Psoas muscle (tissue), 8 donors: ENCODE results near the gene AHI1. TPM values are rescaled to one million over a fixed set of nuclear protein-coding genes. Genes with fewer than 3 reads are reported as not detected.

Source experiments
- ATAC-seq, 4 donors: fragments of 200-7000 bp; cut with Tn5 transposase; one replicate each; pipeline ENCODE4 v1.9.1; 2020; ENCODE audit warnings: moderate library complexity in 3 of 4, mild to moderate bottlenecking in 2 of 4
- DNase-seq, 2 donors: peaks; one replicate each; pipeline ENCODE4 v3.0.0-alpha.2; 2020
- H3K27ac ChIP-seq: fragments of 200-600 bp; one replicate; pipeline ENCODE4 v1.8.0; 2022
- H3K27me3 ChIP-seq, 3 donors: fragments of 200-600 bp in 1 of 3; one replicate each; pipeline versions ENCODE4 v1.6.1 to v1.8.0; 2013 to 2022; ENCODE audit warnings: low read length in 2 of 3, mild to moderate bottlenecking in 2 of 3, moderate library complexity in 1 of 3; ENCODE audit not compliant: insufficient read depth in 3 of 3
- H3K36me3 ChIP-seq, 2 donors: fragments of 200-600 bp in 1 of 2; one replicate each; pipeline versions ENCODE4 v1.6.1 to v1.8.0; 2013 to 2022; ENCODE audit warnings: low read depth in 1 of 2, mild to moderate bottlenecking in 1 of 2, moderate library complexity in 1 of 2; ENCODE audit not compliant: insufficient read depth in 1 of 2
- H3K4me1 ChIP-seq: fragments of 200-600 bp; one replicate; pipeline ENCODE4 v1.8.0; 2022
- H3K4me3 ChIP-seq: fragments of 200-600 bp; one replicate; pipeline ENCODE4 v1.8.0; 2022; ENCODE audit warnings: mild to moderate bottlenecking
- H3K9me3 ChIP-seq: fragments of 200-600 bp; one replicate; pipeline ENCODE4 v1.8.0; 2022
- WGBS, 3 donors: extraction: QIAGEN DNeasy Blood & Tissue Kit; methylation state at CpG; one replicate each; pipeline versions ENCODE4 v1.1.6 to v1.1.7; 2013; 5-methylcytosine and 5-hydroxymethylcytosine counted together
- intact Hi-C, 2 donors: fragments of 100-400 bp; cut with DNase I; formaldehyde crosslinking; loops; one replicate each; pipeline versions ENCODE4 v1.11.0 to v1.14.2; 2022
- polyA plus RNA-seq, 3 donors: library from polyadenylated mRNA; stranded (reverse); fragments of 200-250 nt; gene quantifications; one replicate each; pipeline ENCODE4 v1.2.3, GENCODE V29; 2013
- total RNA-seq, 4 donors: library from RNA; stranded (reverse); fragmentation: NEBNext Ultra II Directional in 2 of 4; extraction: Animal tissue kit (Norgen Biotek cat#: 25700) in 2 of 4; gene quantifications; one replicate each; pipeline versions ENCODE4 v1.2.1 to v1.2.4, GENCODE V29; 2021 to 2023
- TF ChIP-seq, protein P1 (sequence below): fragments of 200-600 bp; IDR thresholded peaks from one replicate; pipeline ENCODE4 v1.8.0; 2022; ENCODE audit warnings: antibody characterized with exemption
- donor health status: healthy with polysubstance abuse.
- donor health status: DM: no; HTN: no; CAD: no; lungs with moderate emphysema.
- donor health status: Bipolar disorder and iron deficiency.
- donor health status: healthy.
- donor health status: DM: yes; HTN: yes; CAD: no.
- donor health status: DM: no; HTN: no; CAD: no.
- donor health status: DM: no; HTN: no; CAD: no.
- donor health status: DM: yes; HTN: yes; CAD: no.

Gene AHI1
- total and polyA plus RNA-seq, 7 donors = 5.5 to 14.2 (median 8.3) TPM

DNA sequence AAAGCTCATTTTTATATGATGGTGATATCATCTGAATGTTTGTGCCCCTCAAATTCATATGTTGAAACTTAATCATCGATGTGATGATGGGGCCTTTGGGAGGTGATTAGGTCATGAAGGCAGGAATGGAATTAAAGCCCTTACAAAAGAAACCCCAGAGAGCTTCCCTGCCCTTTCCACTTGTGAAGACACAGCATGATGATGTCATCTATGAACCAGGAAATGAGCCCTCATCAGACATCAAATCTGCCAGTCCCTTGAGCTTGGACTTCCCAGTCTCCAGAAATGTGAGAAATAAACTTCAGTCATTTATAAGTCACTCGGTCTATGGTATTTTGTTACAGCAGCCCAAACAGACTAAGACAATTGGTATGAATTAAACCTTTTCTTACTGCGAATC, 163.4 kb downstream of the AHI1 start:
- WGBS, 3 donors = 82 to 86% (median 85%) methylated on average over 3 of the region's 3 CpGs
- Histone ChIP-seq H3K36me3 (no peaks in the 10 kb centered on the region), H3K4me3 (no peak overlapping the region), H3K9me3 (peaks cover 2% of the 10 kb centered on the region), H3K4me1 (no peaks in the 10 kb centered on the region), H3K27ac (no peak overlapping the region), H3K27me3 (no peaks in the 10 kb centered on the region)
- intact Hi-C loops = no loop called here
- no peak for ATAC-seq
- TF ChIP-seq, protein P1, sequence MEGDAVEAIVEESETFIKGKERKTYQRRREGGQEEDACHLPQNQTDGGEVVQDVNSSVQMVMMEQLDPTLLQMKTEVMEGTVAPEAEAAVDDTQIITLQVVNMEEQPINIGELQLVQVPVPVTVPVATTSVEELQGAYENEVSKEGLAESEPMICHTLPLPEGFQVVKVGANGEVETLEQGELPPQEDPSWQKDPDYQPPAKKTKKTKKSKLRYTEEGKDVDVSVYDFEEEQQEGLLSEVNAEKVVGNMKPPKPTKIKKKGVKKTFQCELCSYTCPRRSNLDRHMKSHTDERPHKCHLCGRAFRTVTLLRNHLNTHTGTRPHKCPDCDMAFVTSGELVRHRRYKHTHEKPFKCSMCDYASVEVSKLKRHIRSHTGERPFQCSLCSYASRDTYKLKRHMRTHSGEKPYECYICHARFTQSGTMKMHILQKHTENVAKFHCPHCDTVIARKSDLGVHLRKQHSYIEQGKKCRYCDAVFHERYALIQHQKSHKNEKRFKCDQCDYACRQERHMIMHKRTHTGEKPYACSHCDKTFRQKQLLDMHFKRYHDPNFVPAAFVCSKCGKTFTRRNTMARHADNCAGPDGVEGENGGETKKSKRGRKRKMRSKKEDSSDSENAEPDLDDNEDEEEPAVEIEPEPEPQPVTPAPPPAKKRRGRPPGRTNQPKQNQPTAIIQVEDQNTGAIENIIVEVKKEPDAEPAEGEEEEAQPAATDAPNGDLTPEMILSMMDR = no peak
- no peak for DNase-seq

DNA sequence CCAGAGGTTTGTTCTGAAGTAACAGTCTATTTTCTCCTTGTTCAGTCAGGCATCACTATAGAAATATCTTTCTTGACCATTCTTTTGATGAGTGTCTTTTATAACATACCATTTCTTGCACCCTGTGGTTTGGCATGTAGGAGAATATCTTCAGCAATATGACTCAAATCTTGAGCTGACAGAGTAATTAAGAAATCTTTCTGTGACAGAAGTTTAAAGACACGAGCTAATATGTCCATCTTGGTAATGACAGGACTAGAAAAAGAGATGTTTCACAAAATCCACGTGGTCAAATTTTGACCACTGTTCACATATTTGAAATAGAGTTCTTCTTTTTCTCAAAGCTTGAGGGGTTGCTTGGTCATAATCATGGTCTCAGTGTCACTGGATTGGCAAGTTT, 166.5 kb downstream of the AHI1 start:
- peaks cover 5% of the 10 kb centered on the region for H3K9me3 ChIP-seq
- ATAC-seq (no peak), DNase-seq (no peak)
- intact Hi-C loops = no loop called here
- no peaks in the 10 kb centered on the region for H3K36me3 ChIP-seq
- no peaks in the 10 kb centered on the region for H3K4me1 ChIP-seq
- no peak overlapping the region for H3K27ac ChIP-seq
- H3K4me3 ChIP-seq = no peak overlapping the region
- no peaks in the 10 kb centered on the region for H3K27me3 ChIP-seq
- WGBS, 3 donors = 90 to 93% (median 90%) methylated on average over 2 of the region's 2 CpGs
- TF ChIP-seq, protein P1 = no peak

DNA sequence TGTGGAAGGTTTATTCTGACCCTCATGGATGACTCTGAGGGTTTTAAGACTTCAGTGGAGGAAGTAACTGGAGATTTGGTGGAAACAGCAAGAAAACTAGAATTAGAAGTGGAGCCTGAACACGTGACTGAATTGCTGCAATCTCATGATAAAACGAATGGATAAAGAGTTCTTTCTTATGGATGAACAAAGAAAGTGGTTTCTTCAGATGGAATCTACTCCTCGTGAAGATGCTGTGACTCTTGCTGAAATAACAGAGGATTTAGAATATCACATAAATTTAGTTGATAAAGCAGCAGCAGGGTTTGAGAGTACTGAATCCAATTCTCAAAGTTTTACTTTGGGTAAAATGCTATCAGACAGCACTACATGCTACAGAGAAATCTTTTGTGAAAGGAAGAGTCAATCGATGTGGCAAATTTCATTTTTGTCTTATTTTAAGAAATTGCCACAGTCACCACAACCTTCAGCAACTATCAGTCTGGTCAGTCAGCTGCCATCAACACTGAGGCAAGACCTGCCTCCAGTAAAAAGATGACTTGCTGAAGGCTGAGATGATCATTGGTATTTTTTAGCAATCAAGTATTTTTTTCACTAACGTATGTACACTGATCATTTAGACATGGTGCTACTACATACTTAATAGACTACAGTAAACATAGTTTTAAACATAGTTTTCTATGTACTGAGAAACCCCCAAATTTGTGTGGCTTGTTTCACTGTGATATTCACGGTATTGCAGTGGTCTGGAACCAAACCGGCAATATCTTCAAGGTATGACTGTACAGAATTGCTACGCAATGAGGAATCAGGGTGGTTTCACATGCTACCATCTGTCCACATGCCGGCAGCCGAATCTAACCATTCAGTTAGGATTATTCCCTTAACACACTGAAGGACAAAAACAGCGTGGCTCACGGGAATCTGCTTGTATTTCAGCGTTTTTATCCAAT, 167.4 kb downstream of the AHI1 start:
- TF ChIP-seq, protein P1 = no peak
- ATAC-seq = no peak
- H3K4me3 ChIP-seq = no peak overlapping the region
- H3K27ac ChIP-seq = no peak overlapping the region
- no peak for DNase-seq
- 88 to 96% (median 95%) methylated on average over 13 of the region's 13 CpGs for WGBS, 3 donors
- H3K4me1 ChIP-seq = no peaks in the 10 kb centered on the region
- no peaks in the 10 kb centered on the region for H3K27me3 ChIP-seq
- intact Hi-C loops = no loop called here
- peaks cover 5% of the 10 kb centered on the region for H3K9me3 ChIP-seq
- no peaks in the 10 kb centered on the region for H3K36me3 ChIP-seq

DNA sequence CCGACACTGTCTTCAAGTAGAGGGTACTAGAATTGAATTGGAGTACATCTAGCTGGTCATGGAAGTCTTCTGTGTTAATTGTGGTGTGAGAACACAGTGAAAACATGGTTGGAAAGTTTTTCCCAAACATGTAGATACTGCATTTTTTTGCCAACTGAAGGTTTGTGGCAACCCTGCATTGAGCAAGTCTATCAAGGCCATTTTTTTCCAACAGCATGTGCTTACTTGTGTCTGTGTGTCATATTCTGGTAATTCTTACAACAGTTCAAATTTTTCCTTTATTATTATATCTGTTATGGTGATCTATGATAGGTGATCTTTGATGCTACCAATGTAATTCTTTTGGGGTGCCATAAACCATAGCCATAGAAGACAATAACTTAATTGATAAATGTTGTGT, 169.4 kb downstream of the AHI1 start:
- no peak overlapping the region for H3K27ac ChIP-seq
- H3K9me3 ChIP-seq = peaks cover 5% of the 10 kb centered on the region
- no peak for DNase-seq
- TF ChIP-seq, protein P1 = no peak
- no peak for ATAC-seq
- WGBS, 3 donors = 94 to 100% (median 95%) methylated on average over 1 of the region's 1 CpG
- H3K36me3 ChIP-seq = no peaks in the 10 kb centered on the region
- no peaks in the 10 kb centered on the region for H3K27me3 ChIP-seq
- intact Hi-C loops = no loop called here
- no peak overlapping the region for H3K4me3 ChIP-seq
- no peaks in the 10 kb centered on the region for H3K4me1 ChIP-seq
